ENCODE measurements around the gene KLHL13.

DNA sequence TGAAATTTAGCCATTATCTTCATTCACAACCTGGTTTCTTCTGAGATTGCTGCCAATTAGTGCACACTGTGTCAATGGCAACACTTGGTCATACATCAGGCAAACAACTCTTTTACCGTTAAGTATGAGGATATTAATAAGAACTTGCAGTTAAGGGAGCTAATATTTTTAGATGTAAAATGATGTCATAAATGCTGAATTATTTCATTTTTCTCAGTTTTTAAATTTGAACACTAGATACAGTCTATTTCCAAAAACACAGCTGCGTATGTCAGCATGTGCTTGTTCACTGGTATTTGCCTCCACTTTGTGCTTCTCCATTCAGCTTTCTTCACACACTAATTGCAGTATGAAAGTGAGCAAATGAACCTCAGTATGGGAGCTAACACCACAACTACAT, 1.6 kb downstream of the KLHL13 start:
- TF ChIP-seq, protein P1, sequence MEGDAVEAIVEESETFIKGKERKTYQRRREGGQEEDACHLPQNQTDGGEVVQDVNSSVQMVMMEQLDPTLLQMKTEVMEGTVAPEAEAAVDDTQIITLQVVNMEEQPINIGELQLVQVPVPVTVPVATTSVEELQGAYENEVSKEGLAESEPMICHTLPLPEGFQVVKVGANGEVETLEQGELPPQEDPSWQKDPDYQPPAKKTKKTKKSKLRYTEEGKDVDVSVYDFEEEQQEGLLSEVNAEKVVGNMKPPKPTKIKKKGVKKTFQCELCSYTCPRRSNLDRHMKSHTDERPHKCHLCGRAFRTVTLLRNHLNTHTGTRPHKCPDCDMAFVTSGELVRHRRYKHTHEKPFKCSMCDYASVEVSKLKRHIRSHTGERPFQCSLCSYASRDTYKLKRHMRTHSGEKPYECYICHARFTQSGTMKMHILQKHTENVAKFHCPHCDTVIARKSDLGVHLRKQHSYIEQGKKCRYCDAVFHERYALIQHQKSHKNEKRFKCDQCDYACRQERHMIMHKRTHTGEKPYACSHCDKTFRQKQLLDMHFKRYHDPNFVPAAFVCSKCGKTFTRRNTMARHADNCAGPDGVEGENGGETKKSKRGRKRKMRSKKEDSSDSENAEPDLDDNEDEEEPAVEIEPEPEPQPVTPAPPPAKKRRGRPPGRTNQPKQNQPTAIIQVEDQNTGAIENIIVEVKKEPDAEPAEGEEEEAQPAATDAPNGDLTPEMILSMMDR (IDR thresholded peaks at IDR 0.05; ENCODE audit: low read depth, low read length, poor library complexity, severe bottlenecking), result no peak
- TF ChIP-seq EZH2phosphoT487 (IDR thresholded peaks at IDR 0.05; ENCODE audit: borderline replicate concordance, low read length), result no peak

Measured in DOHH2 (cell line).